Mesendoderm (in vitro differentiated cells): Measurements from ENCODE around the gene COBL.
A peak's percentile ranks its signal among the peaks of the same experiment; 100 is the strongest.

ENCODE experiments used
- DNase-seq: peaks from one replicate; pipeline ENCODE4 v3.0.0; 2013
- H2AK5ac ChIP-seq: 2 replicates; pipeline ENCODE4 v1.6.1; 2013; ENCODE audit warnings: low read length, inconsistent platforms
- H2BK120ac ChIP-seq: 2 replicates; pipeline ENCODE4 v1.6.1; 2013; ENCODE audit warnings: low read depth, mild to moderate bottlenecking, low read length, moderate library complexity, mixed read lengths
- H2BK15ac ChIP-seq: replicated peaks from 2 replicates; pipeline ENCODE4 v1.6.1; 2013; ENCODE audit warnings: low read depth, mild to moderate bottlenecking, moderate library complexity
- H2BK5ac ChIP-seq: 2 replicates; pipeline ENCODE4 v1.6.1; 2013; ENCODE audit warnings: low read length, inconsistent platforms
- H3K18ac ChIP-seq: 2 replicates; pipeline ENCODE4 v1.6.1; 2013; ENCODE audit warnings: mild to moderate bottlenecking, low read length, mixed read lengths
- H3K23ac ChIP-seq: one replicate; pipeline ENCODE4 v1.6.1; 2013; ENCODE audit warnings: low read length
- H3K27ac ChIP-seq: 2 replicates; pipeline ENCODE4 v1.5.1; 2013; ENCODE audit warnings: low read depth, mild to moderate bottlenecking, inconsistent platforms, low read length, moderate library complexity
- H3K27me3 ChIP-seq: 2 replicates; pipeline ENCODE4 v1.6.1; 2013; ENCODE audit warnings: low read length, control low read depth, mild to moderate bottlenecking, inconsistent platforms; ENCODE audit not compliant: insufficient read depth, poor library complexity
- H3K36me3 ChIP-seq: 2 replicates; pipeline ENCODE4 v1.6.1; 2013; ENCODE audit warnings: low read length, inconsistent platforms; ENCODE audit not compliant: control insufficient read depth, insufficient read depth
- H3K4ac ChIP-seq: one replicate; pipeline ENCODE4 v1.6.1; 2013; ENCODE audit warnings: low read depth, mild to moderate bottlenecking, low read length, moderate library complexity
- H3K4me1 ChIP-seq: 2 replicates; pipeline ENCODE4 v1.6.1; 2013; ENCODE audit warnings: low read depth, low read length, inconsistent platforms; ENCODE audit not compliant: control insufficient read depth
- H3K4me2 ChIP-seq: 2 replicates; pipeline ENCODE4 v1.6.1; 2013; ENCODE audit warnings: low read length
- H3K4me3 ChIP-seq: 2 replicates; pipeline ENCODE4 v1.5.1; 2013; ENCODE audit warnings: mild to moderate bottlenecking, low read length
- H3K56ac ChIP-seq: one replicate; pipeline ENCODE4 v1.6.1; 2013; ENCODE audit warnings: low read length
- H3K79me1 ChIP-seq: 2 replicates; pipeline ENCODE4 v1.6.1; 2013; ENCODE audit warnings: low read length, inconsistent platforms
- H3K79me2 ChIP-seq: 2 replicates; pipeline ENCODE4 v1.6.1; 2013; ENCODE audit warnings: mild to moderate bottlenecking, low read length; ENCODE audit not compliant: control insufficient read depth, insufficient read depth
- H3K9ac ChIP-seq: 2 replicates; pipeline ENCODE4 v1.6.1; 2013; ENCODE audit warnings: low read length, inconsistent platforms
- H4K5ac ChIP-seq: one replicate; pipeline ENCODE4 v1.6.1; 2013; ENCODE audit warnings: low read length
- H4K8ac ChIP-seq: one replicate; pipeline ENCODE4 v1.6.1; 2013; ENCODE audit warnings: low read depth, mild to moderate bottlenecking, control low read depth, low read length, moderate library complexity
- WGBS: extraction: QIAGEN DNeasy Blood & Tissue Kit; methylation state at CpG from one replicate; pipeline ENCODE4 v1.1.7; 2013; ENCODE audit warnings: low lambda C conversion rate, missing lambda C conversion rate; ENCODE audit not compliant: insufficient coverage; ENCODE audit errors: extremely low coverage; 5-methylcytosine and 5-hydroxymethylcytosine counted together

The COBL gene

DNA sequence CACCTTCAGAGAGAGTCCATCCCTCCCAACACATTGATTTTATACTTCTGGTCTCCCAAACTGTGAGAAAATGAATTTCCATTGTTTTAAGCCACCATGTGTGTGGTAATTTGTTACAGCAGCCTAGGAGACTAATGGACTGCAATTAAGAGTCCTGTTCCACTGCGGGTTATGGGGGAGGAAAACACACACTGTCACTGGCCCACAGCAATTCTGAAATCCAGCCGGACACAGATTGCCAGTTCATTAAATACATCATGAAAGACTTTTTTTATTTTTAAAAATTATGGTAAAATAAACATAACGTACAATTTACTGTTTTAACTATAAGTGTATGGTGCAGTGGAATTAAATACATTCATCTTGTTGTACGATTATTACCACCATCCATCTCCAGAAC lies 340.5 kb downstream of the COBL start:
- Histone ChIP-seq H3K79me2 (no peaks in the 10 kb centered on the region), H4K5ac (no peak overlapping the region)
- WGBS, result no CpG with 5 or more reads among the region's 4 CpGs

DNA sequence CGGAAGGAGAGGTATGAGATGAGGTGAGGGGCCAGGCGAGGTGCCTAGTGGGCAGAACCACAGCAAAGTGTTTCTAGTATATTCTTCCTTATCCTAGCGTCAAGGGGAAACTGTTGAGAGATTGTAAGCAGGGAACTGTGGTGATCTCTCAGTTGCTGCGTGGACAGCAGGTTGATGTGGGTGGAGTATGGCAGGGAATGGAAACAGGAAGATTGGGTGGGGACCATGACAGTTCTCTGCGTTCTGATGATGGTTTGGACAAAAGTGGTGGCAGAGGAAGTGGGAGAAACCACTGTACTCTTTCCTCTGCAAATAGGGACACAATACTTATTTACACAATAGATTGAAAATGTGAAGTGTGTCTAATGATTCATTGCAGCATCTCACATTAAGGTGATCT lies 342.4 kb downstream of the COBL start:
- Histone ChIP-seq H2BK15ac (no peak overlapping the region), H3K9ac (no peak overlapping the region)

More for the DNA sequence above, 340.5 kb downstream of the COBL start:
- no peak overlapping the region for H2AK5ac ChIP-seq
- no peak overlapping the region for H2BK120ac ChIP-seq
- H3K79me1 ChIP-seq, result no peaks in the 10 kb centered on the region
- no peak overlapping the region for H3K4me3 ChIP-seq
- H3K56ac ChIP-seq, result no peak overlapping the region
- H3K4ac ChIP-seq, result no peak overlapping the region
- no peak overlapping the region for H2BK15ac ChIP-seq
- no peak overlapping the region for H3K4me2 ChIP-seq
- H4K8ac ChIP-seq, result no peak overlapping the region
- no peak overlapping the region for H3K27ac ChIP-seq
- H3K9ac ChIP-seq, result no peak overlapping the region
- H3K36me3 ChIP-seq, result no peaks in the 10 kb centered on the region
- H3K23ac ChIP-seq, result no peak overlapping the region
- no peak for DNase-seq
- H3K4me1 ChIP-seq, result no peaks in the 10 kb centered on the region
- no peak overlapping the region for H3K18ac ChIP-seq
- no peaks in the 10 kb centered on the region for H3K27me3 ChIP-seq
- no peak overlapping the region for H2BK5ac ChIP-seq

DNA sequence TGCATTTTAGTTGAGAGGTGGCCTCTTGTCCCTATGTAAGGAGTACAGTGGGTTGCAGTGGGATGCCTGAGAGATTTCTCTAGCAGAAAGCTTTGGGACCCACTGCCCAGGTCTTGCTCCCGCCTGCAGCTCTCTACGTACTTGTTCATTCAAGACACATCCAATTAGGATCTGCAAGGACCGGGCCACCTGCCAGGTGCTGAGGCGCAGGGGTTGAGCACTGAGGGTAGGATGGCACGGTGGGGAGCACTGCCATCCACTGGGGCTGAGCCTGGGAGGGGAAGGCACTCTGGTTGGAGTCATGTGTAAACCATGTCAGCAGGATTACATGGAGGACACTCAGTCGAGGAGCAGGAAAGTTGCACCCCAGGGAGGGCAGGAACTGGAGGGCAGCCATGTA lies 342.8 kb downstream of the COBL start:
- H3K27me3 ChIP-seq, result no peaks in the 10 kb centered on the region
- H2BK15ac ChIP-seq, result no peak overlapping the region
- no peak overlapping the region for H3K4me2 ChIP-seq
- H3K4me3 ChIP-seq, result no peak overlapping the region
- no peak overlapping the region for H3K4ac ChIP-seq
- WGBS, result no CpG with 5 or more reads among the region's 6 CpGs
- no peak overlapping the region for H2BK5ac ChIP-seq
- no peaks in the 10 kb centered on the region for H3K36me3 ChIP-seq
- no peak overlapping the region for H3K9ac ChIP-seq
- H3K18ac ChIP-seq, result no peak overlapping the region
- H3K79me1 ChIP-seq, result no peaks in the 10 kb centered on the region
- no peak overlapping the region for H2BK120ac ChIP-seq
- DNase-seq, result no peak
- no peak overlapping the region for H3K56ac ChIP-seq
- no peak overlapping the region for H3K27ac ChIP-seq
- no peaks in the 10 kb centered on the region for H3K4me1 ChIP-seq
- H4K8ac ChIP-seq, result no peak overlapping the region
- no peak overlapping the region for H3K23ac ChIP-seq
- no peaks in the 10 kb centered on the region for H3K79me2 ChIP-seq
- no peak overlapping the region for H4K5ac ChIP-seq
- no peak overlapping the region for H2AK5ac ChIP-seq

More for the DNA sequence above, 342.4 kb downstream of the COBL start:
- no peaks in the 10 kb centered on the region for H3K27me3 ChIP-seq
- no CpG with 5 or more reads among the region's 5 CpGs for WGBS
- no peak overlapping the region for H3K18ac ChIP-seq
- H3K4me1 ChIP-seq, result no peaks in the 10 kb centered on the region
- no peak overlapping the region for H3K56ac ChIP-seq
- H4K5ac ChIP-seq, result no peak overlapping the region
- H3K4me2 ChIP-seq, result no peak overlapping the region
- no peak overlapping the region for H3K4ac ChIP-seq
- H4K8ac ChIP-seq, result no peak overlapping the region
- no peak overlapping the region for H2BK120ac ChIP-seq
- H3K36me3 ChIP-seq, result no peaks in the 10 kb centered on the region
- H3K79me1 ChIP-seq, result no peaks in the 10 kb centered on the region
- no peak overlapping the region for H3K27ac ChIP-seq
- no peak overlapping the region for H2BK5ac ChIP-seq
- DNase-seq, result no peak
- no peaks in the 10 kb centered on the region for H3K79me2 ChIP-seq
- no peak overlapping the region for H3K23ac ChIP-seq
- no peak overlapping the region for H3K4me3 ChIP-seq
- no peak overlapping the region for H2AK5ac ChIP-seq

DNA sequence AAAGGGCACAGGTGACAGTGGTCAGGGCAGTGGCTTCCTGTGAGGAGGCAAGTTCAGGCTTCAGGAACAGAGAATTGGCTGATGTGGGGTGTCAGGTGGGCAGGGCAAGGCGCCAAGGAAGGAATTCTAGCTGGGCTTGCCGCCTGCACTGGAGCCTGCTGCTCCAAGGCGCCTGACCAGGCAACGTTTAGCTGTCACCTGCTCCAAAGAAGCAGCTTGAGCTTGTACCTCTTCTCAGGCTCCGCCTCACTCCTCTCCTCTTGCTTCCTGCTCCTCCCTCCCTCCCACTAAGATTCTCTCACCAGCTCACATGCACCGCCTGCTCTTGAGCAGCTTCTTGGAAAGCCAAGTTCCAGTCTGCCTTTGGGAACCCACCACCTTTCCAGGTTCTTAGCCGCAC lies 346.5 kb downstream of the COBL start:
- H2AK5ac ChIP-seq, result no peak overlapping the region
- H3K23ac ChIP-seq, result no peak overlapping the region
- no peak overlapping the region for H3K9ac ChIP-seq

More for the DNA sequence above, 346.5 kb downstream of the COBL start:
- no peak overlapping the region for H3K56ac ChIP-seq
- H3K27ac ChIP-seq, result no peak overlapping the region
- H3K4me3 ChIP-seq, result no peak overlapping the region
- no peak overlapping the region for H3K18ac ChIP-seq
- H3K4ac ChIP-seq, result no peak overlapping the region
- H2BK15ac ChIP-seq, result no peak overlapping the region
- no peaks in the 10 kb centered on the region for H3K79me2 ChIP-seq
- H3K36me3 ChIP-seq, result no peaks in the 10 kb centered on the region
- no peaks in the 10 kb centered on the region for H3K79me1 ChIP-seq
- H4K5ac ChIP-seq, result no peak overlapping the region
- no CpG with 5 or more reads among the region's 7 CpGs for WGBS
- peak; percentile 19 for DNase-seq
- no peak overlapping the region for H2BK5ac ChIP-seq
- no peaks in the 10 kb centered on the region for H3K27me3 ChIP-seq
- H3K4me2 ChIP-seq, result no peak overlapping the region
- H4K8ac ChIP-seq, result no peak overlapping the region
- no peaks in the 10 kb centered on the region for H3K4me1 ChIP-seq
- H2BK120ac ChIP-seq, result no peak overlapping the region
